Sigmoid colon (tissue), 4 donors: ENCODE measurements around the gene PCDHGB6.

Experiments used
- CTCF ChIP-seq, 4 experiments: fragments of 450-650 bp in 3 of 4; fragments of 200-600 bp in 1 of 4; IDR thresholded peaks; one replicate each; pipeline ENCODE4 v1.5.1; 2016 to 2019; ENCODE audit warnings: antibody characterized with exemption in 4 of 4, mild to moderate bottlenecking in 3 of 4, moderate library complexity in 2 of 4
- POLR2A ChIP-seq, 2 donors: fragments of 450-650 bp; IDR thresholded peaks; one replicate each; pipeline ENCODE4 v1.6.1; 2016; ENCODE audit warnings: antibody characterized with exemption in 2 of 2, mild to moderate bottlenecking in 2 of 2, moderate library complexity in 2 of 2
- POLR2AphosphoS5 ChIP-seq, 4 donors: sonication (generic); formaldehyde crosslinking; IDR thresholded peaks; one replicate each; pipeline ENCODE4 v1.6.1; 2017; ENCODE audit warnings: antibody characterized with exemption in 4 of 4

GRCh38 chr5:141392429-141393198 is 15.2 kb upstream of the PCDHGB6 start, which contains the start of gene PCDHGA8:
- TF ChIP-seq CTCF (IDR thresholded peaks at IDR 0.05) (no peak), POLR2A (IDR thresholded peaks at IDR 0.05) (no peak), POLR2AphosphoS5 (IDR thresholded peaks at IDR 0.05) (no peak)
